Adrenal gland (tissue), 12 donors: Measurements from ENCODE around the gene ST7. TPM values are rescaled to one million over a fixed set of nuclear protein-coding genes. Genes with fewer than 3 reads are reported as not detected.
A peak's percentile ranks its signal among the peaks of the same experiment; 100 is the strongest.

Experiments
- DNase-seq, 7 donors: peaks; one replicate each; pipeline ENCODE4 v3.0.0-alpha.2; 2019 to 2020
- H3K27ac ChIP-seq, 5 donors: fragments of 200-600 bp; sonication (generic) in 4 of 5; 1 replicate in 3 of 5; 2 replicates in 2 of 5; pipeline versions ENCODE4 v1.5.1 to v1.8.0; 2016 to 2020; ENCODE audit warnings: mild to moderate bottlenecking in 1 of 5
- H3K27me3 ChIP-seq: fragments of 200-600 bp; 2 replicates; pipeline ENCODE4 v1.8.0; 2021
- H3K36me3 ChIP-seq, 2 donors: fragments of 200-600 bp; replicated peaks in 1 of 2; 1 replicate in 1 of 2; 2 replicates in 1 of 2; pipeline versions ENCODE4 v1.5.1 to v1.8.0; 2018 to 2022
- H3K4me1 ChIP-seq, 2 donors: fragments of 200-600 bp; replicated peaks in 1 of 2; 1 replicate in 1 of 2; 2 replicates in 1 of 2; pipeline versions ENCODE4 v1.5.1 to v1.8.0; 2018 to 2021
- H3K4me3 ChIP-seq, 4 donors: fragments of 200-600 bp; sonication (generic) in 3 of 4; one replicate each; pipeline ENCODE4 v1.5.1; 2016 to 2018
- H3K9me3 ChIP-seq, 3 donors: fragments of 200-600 bp; sonication (generic) in 1 of 3; replicated peaks in 1 of 3; 1 replicate in 2 of 3; 2 replicates in 1 of 3; pipeline versions ENCODE4 v1.5.1 to v1.8.0; 2016 to 2021
- POLR2A ChIP-seq, 2 donors: fragments of 450-650 bp; IDR thresholded peaks; one replicate each; pipeline ENCODE4 v1.6.1; 2017; ENCODE audit warnings: antibody characterized with exemption in 2 of 2, mild to moderate bottlenecking in 2 of 2, moderate library complexity in 1 of 2
- WGBS, 4 donors: extraction: QIAGEN DNeasy Blood & Tissue Kit in 2 of 4; methylation state at CpG; one replicate each; pipeline versions ENCODE4 v1.1.5 to v1.1.7; 2013 to 2017; 5-methylcytosine and 5-hydroxymethylcytosine counted together
- intact Hi-C, 2 donors: fragments of 100-400 bp; cut with DNase I; formaldehyde crosslinking; loops; one replicate each; pipeline versions ENCODE4 v1.14.1 to v1.15.0; 2022 to 2023
- polyA plus RNA-seq, 3 donors: library from polyadenylated mRNA; stranded (reverse); fragments of 200-250 nt in 2 of 3; fragments of 350-450 nt in 1 of 3; fragmentation: Illumina TruSeq in 1 of 3; extraction: RNeasy Lipid Tissue Mini Kit (QIAGEN cat#74804) in 1 of 3; gene quantifications; one replicate each; pipeline ENCODE4 v1.2.3, GENCODE V29; 2013 to 2014
- total RNA-seq, 9 donors: library from RNA; depleted of rRNA in 4 of 9; stranded (reverse); fragments of >200 nt in 4 of 9; fragments of 120-200 nt in 1 of 9; fragmentation: NEBNext Ultra II Directional in 1 of 9; extraction: Animal tissue kit (Norgen Biotek cat#: 25700) in 1 of 9; gene quantifications; one replicate each; pipeline versions ENCODE4 v1.1.0 to v1.2.4, GENCODE V29; 2013 to 2023
- TF ChIP-seq, protein P1 (sequence below), 6 experiments: fragments of 450-650 bp in 4 of 6; fragments of 200-600 bp in 2 of 6; sonication (generic) in 1 of 6; IDR thresholded peaks; 1 replicate in 5 of 6; 2 replicates in 1 of 6; pipeline versions ENCODE4 v1.5.1 to v1.8.0; 2016 to 2021; ENCODE audit warnings: antibody characterized with exemption in 6 of 6, mild to moderate bottlenecking in 2 of 6, moderate library complexity in 1 of 6
- donor health status: healthy with polysubstance abuse.
- donor health status: Bipolar disorder and iron deficiency.
- donor health status: DM: yes; HTN: yes; CAD: no.
- donor health status: DM: no; HTN: no; CAD: no.
- donor health status: DM: no; HTN: no; CAD: no.
- donor health status: DM: yes; HTN: yes; CAD: no.

Gene ST7
- total and polyA plus RNA-seq, 12 donors = 15.7 to 69.9 (median 33.1) TPM

DNA sequence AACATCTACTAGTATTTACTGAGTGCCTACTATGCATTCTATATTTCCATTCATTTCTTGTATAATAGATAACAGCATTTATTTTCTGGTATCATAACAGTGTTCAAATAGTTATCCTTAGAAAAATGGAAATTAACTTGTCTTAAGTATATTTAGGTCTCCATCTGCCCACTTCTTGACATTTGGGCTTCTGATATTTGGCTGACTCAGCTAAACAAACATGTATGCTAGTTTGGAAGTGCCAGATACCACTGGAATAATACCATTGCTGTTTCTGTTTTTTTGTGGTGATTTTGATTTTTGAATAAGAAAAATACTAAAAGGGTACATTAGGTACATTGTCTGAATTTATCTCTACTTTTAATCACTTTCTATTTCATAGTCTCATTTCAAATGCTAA lies 169.2 kb downstream of the ST7 start:
- intact Hi-C loops = no loop called here
- peaks cover 5 to 16% of the 10 kb centered on the region in 2 donors for H3K4me1 ChIP-seq
- no peak overlapping the region for H3K27ac ChIP-seq
- H3K9me3 ChIP-seq = no peaks in the 10 kb centered on the region
- no peaks in the 10 kb centered on the region for H3K36me3 ChIP-seq
- DNase-seq = no peak
- H3K27me3 ChIP-seq = no peaks in the 10 kb centered on the region
- no peak for TF ChIP-seq POLR2A (IDR thresholded peaks at IDR 0.05)
- TF ChIP-seq, protein P1, sequence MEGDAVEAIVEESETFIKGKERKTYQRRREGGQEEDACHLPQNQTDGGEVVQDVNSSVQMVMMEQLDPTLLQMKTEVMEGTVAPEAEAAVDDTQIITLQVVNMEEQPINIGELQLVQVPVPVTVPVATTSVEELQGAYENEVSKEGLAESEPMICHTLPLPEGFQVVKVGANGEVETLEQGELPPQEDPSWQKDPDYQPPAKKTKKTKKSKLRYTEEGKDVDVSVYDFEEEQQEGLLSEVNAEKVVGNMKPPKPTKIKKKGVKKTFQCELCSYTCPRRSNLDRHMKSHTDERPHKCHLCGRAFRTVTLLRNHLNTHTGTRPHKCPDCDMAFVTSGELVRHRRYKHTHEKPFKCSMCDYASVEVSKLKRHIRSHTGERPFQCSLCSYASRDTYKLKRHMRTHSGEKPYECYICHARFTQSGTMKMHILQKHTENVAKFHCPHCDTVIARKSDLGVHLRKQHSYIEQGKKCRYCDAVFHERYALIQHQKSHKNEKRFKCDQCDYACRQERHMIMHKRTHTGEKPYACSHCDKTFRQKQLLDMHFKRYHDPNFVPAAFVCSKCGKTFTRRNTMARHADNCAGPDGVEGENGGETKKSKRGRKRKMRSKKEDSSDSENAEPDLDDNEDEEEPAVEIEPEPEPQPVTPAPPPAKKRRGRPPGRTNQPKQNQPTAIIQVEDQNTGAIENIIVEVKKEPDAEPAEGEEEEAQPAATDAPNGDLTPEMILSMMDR (IDR thresholded peaks at IDR 0.05) = no peak
- no peak overlapping the region for H3K4me3 ChIP-seq

DNA sequence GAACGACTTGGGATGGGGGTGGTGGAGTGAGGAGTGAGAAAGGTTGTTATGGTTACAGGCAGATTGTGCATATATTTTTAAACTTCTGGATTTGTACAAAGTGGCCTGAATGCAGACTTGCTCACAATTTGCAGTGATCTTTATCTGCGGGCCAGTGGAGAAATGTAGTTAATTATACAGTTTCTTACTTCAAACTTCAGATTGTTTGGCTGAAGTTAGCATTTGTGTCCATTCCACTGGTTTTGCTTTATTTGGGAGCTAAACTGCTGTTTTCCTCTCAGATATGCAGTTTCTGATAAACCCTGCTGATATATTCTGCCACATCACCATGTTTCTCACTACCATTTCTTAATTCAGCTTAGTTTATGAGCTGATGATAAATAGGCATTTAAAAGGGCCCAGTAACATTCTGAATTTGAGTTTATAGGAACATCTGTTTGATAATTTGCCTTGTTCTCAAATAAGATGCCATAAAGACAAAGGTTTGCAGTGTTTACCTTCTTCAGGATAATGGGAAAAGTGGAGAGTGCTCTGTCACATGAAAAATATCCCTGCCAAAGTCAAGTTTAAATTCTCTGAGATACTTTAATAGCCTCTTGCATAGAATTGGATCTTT lies 170.1 kb downstream of the ST7 start:
- intact Hi-C loops = no loop called here
- peaks cover 5 to 16% of the 10 kb centered on the region in 2 donors for H3K4me1 ChIP-seq
- TF ChIP-seq POLR2A (IDR thresholded peaks at IDR 0.05) = no peak

DNA sequence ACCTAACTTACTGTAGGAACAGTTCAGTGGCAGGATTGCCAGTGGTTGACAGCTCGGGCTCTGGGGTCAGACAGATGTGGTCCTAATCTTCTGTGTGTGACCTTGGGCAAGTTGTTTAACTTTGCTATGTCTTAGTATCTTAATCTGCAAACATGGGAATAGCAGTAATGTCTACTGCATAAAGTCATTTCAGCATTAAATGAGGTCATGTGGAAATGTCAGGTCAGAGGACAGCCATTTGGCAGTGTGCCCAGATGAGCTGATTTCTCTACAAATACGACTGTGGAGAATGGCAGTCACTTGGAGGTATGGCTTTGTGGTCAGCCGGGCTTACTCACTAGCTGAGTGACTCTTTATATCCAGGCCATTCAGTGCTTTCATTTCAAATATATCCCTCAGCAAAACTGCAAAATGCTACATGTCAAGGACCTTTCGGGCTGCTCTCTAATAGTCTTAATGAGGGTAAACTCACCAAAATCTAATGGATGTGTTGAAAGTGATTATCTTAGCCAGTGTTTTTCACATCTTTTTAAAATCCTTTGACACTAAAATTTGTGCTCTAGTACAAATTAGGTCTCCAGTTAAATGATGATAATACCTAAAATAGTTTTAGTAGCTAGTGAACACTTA lies 171.4 kb downstream of the ST7 start:
- no peaks in the 10 kb centered on the region for H3K27me3 ChIP-seq
- 20 to 37% (median 23%) methylated on average over 2 to 4 of the region's 4 CpGs for WGBS, 4 donors
- peak in 1 of 2 donors; percentile 45 for TF ChIP-seq POLR2A (IDR thresholded peaks at IDR 0.05)
- TF ChIP-seq, protein P1 (IDR thresholded peaks at IDR 0.05) = no peak
- no peaks in the 10 kb centered on the region for H3K36me3 ChIP-seq
- H3K9me3 ChIP-seq = no peaks in the 10 kb centered on the region
- peak; percentile 89 to 97 (median 95) for DNase-seq
- intact Hi-C loops = no loop called here
- no peak overlapping the region for H3K4me3 ChIP-seq
- peak overlapping the region; percentile 29 to 70 (median 48) for H3K27ac ChIP-seq
- peaks cover 8 to 16% of the 10 kb centered on the region in 2 donors for H3K4me1 ChIP-seq

More for the DNA sequence above, 170.1 kb downstream of the ST7 start:
- Histone ChIP-seq H3K4me3 (no peak overlapping the region), H3K9me3 (no peaks in the 10 kb centered on the region), H3K27me3 (no peaks in the 10 kb centered on the region), H3K36me3 (no peaks in the 10 kb centered on the region), H3K27ac (no peak overlapping the region)
- no peak for DNase-seq
- WGBS, 4 donors = 86 to 89% (median 87%) methylated on average over 2 of the region's 2 CpGs

GRCh38 chr7:117126676-117127075 lies 173.4 kb downstream of the ST7 start:
- Histone ChIP-seq H3K36me3 (no peaks in the 10 kb centered on the region), H3K27ac (no peak overlapping the region), H3K4me1 (peaks cover 8 to 16% of the 10 kb centered on the region in 2 donors), H3K27me3 (no peaks in the 10 kb centered on the region), H3K4me3 (no peak overlapping the region), H3K9me3 (no peaks in the 10 kb centered on the region)
- no peak for DNase-seq
- TF ChIP-seq, protein P1 (IDR thresholded peaks at IDR 0.05) = no peak
- no peak for TF ChIP-seq POLR2A (IDR thresholded peaks at IDR 0.05)
- intact Hi-C loops = no loop called here
- 94 to 97% (median 96%) methylated on average over 1 of the region's 1 CpG for WGBS, 4 donors
